GM23338 (cell line): ENCODE data around the gene PPM1H. TPM values are rescaled to one million over a fixed set of nuclear protein-coding genes. Genes with fewer than 3 reads are reported as not detected.

Experiments
- EZH2 ChIP-seq: fragments of 200-600 bp; sonication (generic); IDR thresholded peaks from one replicate; pipeline ENCODE4 v1.8.0; 2017; ENCODE audit warnings: antibody characterized with exemption, mild to moderate bottlenecking, low read depth; ENCODE audit not compliant: unreplicated experiment
- NANOG ChIP-seq: IDR thresholded peaks from 2 replicates; pipeline ENCODE4 v1.6.1; 2016; ENCODE audit warnings: antibody characterized with exemption, borderline replicate concordance
- POLR2AphosphoS5 ChIP-seq: IDR thresholded peaks from 2 replicates; pipeline ENCODE4 v1.6.1; 2016; ENCODE audit warnings: antibody characterized with exemption, low read depth
- ZNF114 ChIP-seq: fragments of 250-450 bp; sonication (Bioruptor Pico); IDR thresholded peaks from 2 replicates; pipeline ENCODE4 v1.5.0; 2020; ENCODE audit warnings: mild to moderate bottlenecking, moderate library complexity
- ZNF462 ChIP-seq: fragments of 250-450 bp; sonication (Bioruptor Pico); IDR thresholded peaks from 2 replicates; pipeline ENCODE4 v1.5.0; 2020; ENCODE audit warnings: mild to moderate bottlenecking, moderate library complexity
- polyA plus RNA-seq: library from polyadenylated mRNA; unstranded; fragments of >200 nt; fragmentation: Nextera tagmentation; extraction: Ambion mirVana; gene quantifications from 2 replicates; pipeline ENCODE4 v1.2.1, GENCODE V29; 2016
- total RNA-seq: library from RNA; depleted of rRNA; stranded (reverse); fragments of >200 nt; shearing (Covaris generic); gene quantifications from 2 replicates; pipeline ENCODE4 v1.2.3, GENCODE V29; 2014
- TF ChIP-seq, protein P1 (sequence below): IDR thresholded peaks from one replicate; pipeline ENCODE4 v1.6.1; 2018; ENCODE audit warnings: antibody characterized with exemption; ENCODE audit not compliant: unreplicated experiment

Gene PPM1H
- total and polyA plus RNA-seq, 2 experiments from 2014 or later, result 11.4 to 41.2 TPM

- TF ChIP-seq ZNF462 (no peak), EZH2 (no peak), ZNF114 (no peak), NANOG (no peak), POLR2AphosphoS5 (no peak)
- TF ChIP-seq, protein P1, sequence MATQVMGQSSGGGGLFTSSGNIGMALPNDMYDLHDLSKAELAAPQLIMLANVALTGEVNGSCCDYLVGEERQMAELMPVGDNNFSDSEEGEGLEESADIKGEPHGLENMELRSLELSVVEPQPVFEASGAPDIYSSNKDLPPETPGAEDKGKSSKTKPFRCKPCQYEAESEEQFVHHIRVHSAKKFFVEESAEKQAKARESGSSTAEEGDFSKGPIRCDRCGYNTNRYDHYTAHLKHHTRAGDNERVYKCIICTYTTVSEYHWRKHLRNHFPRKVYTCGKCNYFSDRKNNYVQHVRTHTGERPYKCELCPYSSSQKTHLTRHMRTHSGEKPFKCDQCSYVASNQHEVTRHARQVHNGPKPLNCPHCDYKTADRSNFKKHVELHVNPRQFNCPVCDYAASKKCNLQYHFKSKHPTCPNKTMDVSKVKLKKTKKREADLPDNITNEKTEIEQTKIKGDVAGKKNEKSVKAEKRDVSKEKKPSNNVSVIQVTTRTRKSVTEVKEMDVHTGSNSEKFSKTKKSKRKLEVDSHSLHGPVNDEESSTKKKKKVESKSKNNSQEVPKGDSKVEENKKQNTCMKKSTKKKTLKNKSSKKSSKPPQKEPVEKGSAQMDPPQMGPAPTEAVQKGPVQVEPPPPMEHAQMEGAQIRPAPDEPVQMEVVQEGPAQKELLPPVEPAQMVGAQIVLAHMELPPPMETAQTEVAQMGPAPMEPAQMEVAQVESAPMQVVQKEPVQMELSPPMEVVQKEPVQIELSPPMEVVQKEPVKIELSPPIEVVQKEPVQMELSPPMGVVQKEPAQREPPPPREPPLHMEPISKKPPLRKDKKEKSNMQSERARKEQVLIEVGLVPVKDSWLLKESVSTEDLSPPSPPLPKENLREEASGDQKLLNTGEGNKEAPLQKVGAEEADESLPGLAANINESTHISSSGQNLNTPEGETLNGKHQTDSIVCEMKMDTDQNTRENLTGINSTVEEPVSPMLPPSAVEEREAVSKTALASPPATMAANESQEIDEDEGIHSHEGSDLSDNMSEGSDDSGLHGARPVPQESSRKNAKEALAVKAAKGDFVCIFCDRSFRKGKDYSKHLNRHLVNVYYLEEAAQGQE, result no peak
These were observed 37.0 kb upstream of the PPM1H start (continued) for GRCh38 chr12:62971769-62972525.
